Brain microvascular endothelial cell (primary cell): Measurements from ENCODE around the gene LRAT.
"Not testable (repeated sequence)": the region's sequence is repeated elsewhere in the genome, so short reads cannot be mapped to it uniquely, and the experiment has no call there.

Source experiments
- DNase-seq: peaks from one replicate; pipeline ENCODE4 v3.0.0-alpha.2; 2020
- H3K27ac ChIP-seq: fragments of 250-450 bp; sonication (Bioruptor Pico); 2 replicates; pipeline ENCODE4 v1.5.1; 2020; ENCODE audit warnings: mild to moderate bottlenecking, moderate library complexity
- H3K27me3 ChIP-seq: fragments of 250-450 bp; sonication (Bioruptor Pico); replicated peaks from 2 replicates; pipeline ENCODE4 v1.5.1; 2020; ENCODE audit warnings: mild to moderate bottlenecking
- H3K36me3 ChIP-seq: fragments of 250-450 bp; sonication (Bioruptor Pico); replicated peaks from 2 replicates; pipeline ENCODE4 v1.5.1; 2020; ENCODE audit warnings: mild to moderate bottlenecking
- H3K4me3 ChIP-seq: 2 replicates; pipeline ENCODE4 v1.5.1; 2011; ENCODE audit warnings: low read depth, mild to moderate bottlenecking, control low read depth, low read length, moderate library complexity
- CTCF ChIP-seq: IDR thresholded peaks from 2 replicates; pipeline ENCODE4 v1.5.1; 2011; ENCODE audit warnings: low read depth, mild to moderate bottlenecking, moderate library complexity, low read length, control low read depth, inconsistent platforms; ENCODE audit errors: missing control alignments
- in situ Hi-C: cut with HindIII; loops from 2 replicates; pipeline ENCODE4 v1.10.0; 2017; ENCODE audit warnings: low sequenced_read_pairs, low pct_ligation_motif_present

The LRAT gene

GRCh38 chr4:154719087-154719486, 24.7 kb upstream of the LRAT start:
- Histone ChIP-seq H3K27me3 (no peaks in the 10 kb centered on the region), H3K27ac (no peak overlapping the region), H3K4me3 (no peak overlapping the region), H3K36me3 (no peaks in the 10 kb centered on the region)
- no peak for TF ChIP-seq CTCF
- in situ Hi-C loops, result no loop called here
- DNase-seq, result no peak

DNA sequence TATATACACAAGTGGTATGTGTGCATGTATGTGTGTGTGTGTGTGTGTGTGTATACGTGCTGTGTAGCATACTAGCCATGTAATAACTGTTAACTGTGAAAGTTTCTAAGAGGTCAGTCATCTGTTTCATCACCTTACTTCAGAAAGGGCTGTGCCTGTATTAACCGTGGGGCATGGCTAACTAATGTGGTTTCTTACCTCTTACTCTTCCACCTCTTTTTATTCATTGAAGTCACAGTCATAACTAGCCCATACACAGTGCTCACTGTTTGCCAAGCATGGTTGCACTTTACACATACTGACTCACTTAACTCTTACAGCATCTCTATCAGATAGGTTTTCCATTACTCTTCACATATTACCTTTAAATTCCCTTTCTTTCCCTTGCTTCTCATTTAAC, 23.7 kb upstream of the LRAT start:
- Histone ChIP-seq H3K27ac (no peak overlapping the region), H3K27me3 (no peaks in the 10 kb centered on the region), H3K36me3 (no peaks in the 10 kb centered on the region), H3K4me3 (no peak overlapping the region)
- in situ Hi-C loops, result no loop called here
- no peak for DNase-seq
- TF ChIP-seq CTCF, result no peak

DNA sequence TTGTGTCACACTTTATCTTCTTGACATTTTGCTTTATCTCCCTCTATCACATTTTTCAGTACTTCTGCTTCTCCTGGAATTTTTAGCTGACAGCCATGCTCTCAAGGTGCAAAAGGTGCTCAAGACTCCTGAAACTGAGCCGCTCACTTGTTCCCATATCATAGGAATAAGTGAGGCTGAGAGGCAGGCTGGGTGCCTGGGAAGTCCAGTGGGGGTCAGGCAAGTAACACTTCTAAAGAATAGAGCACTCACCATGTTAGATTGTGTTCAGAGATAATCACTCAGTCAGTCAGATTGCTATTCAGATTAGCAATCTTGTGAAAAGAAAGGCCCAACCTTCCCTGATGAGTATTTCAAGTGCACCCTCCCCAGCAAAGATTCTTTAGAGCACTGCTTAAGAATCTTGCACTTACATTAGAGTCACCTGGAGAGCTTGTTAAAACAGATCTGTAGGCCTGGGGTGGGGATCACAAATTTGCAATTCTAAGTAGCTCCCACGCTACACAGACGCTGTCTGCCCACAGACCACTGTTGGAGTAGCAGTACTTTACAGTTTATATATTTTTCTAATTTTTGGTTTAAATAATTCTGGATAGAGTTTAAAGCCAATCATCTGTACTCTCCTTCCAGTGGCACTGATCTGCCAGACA, 23.1 kb upstream of the LRAT start:
- in situ Hi-C loops, result no loop called here
- no peaks in the 10 kb centered on the region for H3K36me3 ChIP-seq
- H3K27ac ChIP-seq, result no peak overlapping the region
- H3K4me3 ChIP-seq, result no peak overlapping the region
- TF ChIP-seq CTCF, result no peak
- DNase-seq, result no peak
- no peaks in the 10 kb centered on the region for H3K27me3 ChIP-seq

DNA sequence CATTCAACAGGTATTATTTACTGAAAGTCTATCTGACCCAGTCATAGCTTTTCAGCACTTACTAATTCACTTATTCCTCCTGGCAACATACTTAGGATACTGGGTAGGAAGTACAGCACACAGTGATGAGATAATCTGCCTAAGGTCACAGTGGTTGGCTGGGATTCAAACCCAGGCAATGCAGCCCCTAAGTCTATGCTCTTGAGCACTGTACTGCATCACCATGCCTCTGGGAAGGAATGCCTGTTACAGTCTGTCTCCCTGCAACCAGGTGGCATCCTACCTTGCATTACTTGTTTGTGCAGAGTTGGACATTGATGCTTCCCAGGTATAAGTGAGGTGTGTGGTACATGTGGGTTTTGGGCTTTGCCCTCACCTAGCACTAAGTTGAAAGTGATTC, 21.5 kb upstream of the LRAT start:
- no peak overlapping the region for H3K4me3 ChIP-seq
- DNase-seq, result no peak
- no peaks in the 10 kb centered on the region for H3K27me3 ChIP-seq
- in situ Hi-C loops, result no loop called here
- no peak for TF ChIP-seq CTCF
- H3K27ac ChIP-seq, result no peak overlapping the region
- no peaks in the 10 kb centered on the region for H3K36me3 ChIP-seq

DNA sequence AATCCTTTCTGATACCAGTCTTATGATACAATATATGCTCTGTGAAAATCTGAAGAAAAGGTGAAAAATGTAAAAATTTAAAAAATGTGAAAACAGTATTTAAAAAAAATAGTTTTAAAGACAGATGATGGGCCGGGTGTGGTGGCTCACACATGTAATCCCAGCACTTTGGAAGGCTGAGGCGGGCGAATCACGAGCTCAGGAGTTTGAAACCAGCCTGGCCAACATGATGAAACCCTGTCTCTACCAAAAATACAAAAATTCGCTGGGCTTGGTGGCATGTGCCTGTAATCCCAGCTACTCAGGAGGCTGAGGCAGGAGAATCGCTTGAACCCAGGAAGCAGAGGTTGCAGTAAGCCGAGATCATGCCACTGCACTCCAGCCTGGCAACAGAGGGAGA, 20.2 kb upstream of the LRAT start:
- in situ Hi-C loops, H3K36me3 ChIP-seq, H3K27ac ChIP-seq, H3K4me3 ChIP-seq, H3K27me3 ChIP-seq, DNase-seq: not testable (repeated sequence)

GRCh38 chr4:154727540-154727939, 16.3 kb upstream of the LRAT start:
- no peak for TF ChIP-seq CTCF
- H3K36me3 ChIP-seq, result no peaks in the 10 kb centered on the region
- H3K4me3 ChIP-seq, result no peak overlapping the region
- no peaks in the 10 kb centered on the region for H3K27me3 ChIP-seq
- no peak for DNase-seq
- H3K27ac ChIP-seq, result no peak overlapping the region
- in situ Hi-C loops, result no loop called here
